ENCODE data around the gene EPB41L4A.

EPB41L4A gene

DNA sequence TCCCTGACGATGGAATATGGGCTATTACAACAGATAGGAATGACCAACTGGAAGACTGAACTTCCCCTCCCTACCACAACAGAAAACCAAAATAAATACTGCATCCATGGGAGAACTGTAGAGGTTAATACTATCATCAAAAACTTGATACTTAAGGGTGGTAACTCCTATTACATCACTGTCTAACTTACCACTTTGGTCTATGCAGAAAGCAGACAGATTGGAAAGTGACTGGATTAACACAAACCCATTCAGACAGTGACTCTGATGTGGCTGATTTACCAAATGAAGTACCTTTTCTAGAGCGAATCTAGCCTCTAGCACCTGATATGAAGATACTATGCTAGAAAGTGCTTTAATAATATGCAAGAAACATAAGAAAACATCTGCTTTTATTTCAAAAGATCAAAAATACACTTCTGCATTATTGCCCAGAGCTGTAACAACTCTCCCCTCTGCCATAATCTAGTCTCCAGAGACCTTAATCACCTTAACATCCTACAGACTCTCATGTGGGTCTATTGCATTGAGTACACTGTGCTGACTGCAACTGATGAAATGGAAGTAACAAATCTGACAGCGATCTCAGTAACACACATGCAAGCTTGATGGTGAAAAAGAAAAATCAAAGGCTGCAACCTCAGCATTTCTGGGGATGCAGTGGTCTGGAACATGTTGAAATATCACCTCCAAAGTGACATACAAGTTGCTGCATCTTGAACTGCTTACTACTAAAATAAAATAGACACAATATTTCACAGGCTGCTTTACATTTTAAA is 62.7 kb downstream of the EPB41L4A start:
- no peak for DNase-seq (ENCODE audit: low read depth in 2 of 2)

DNA sequence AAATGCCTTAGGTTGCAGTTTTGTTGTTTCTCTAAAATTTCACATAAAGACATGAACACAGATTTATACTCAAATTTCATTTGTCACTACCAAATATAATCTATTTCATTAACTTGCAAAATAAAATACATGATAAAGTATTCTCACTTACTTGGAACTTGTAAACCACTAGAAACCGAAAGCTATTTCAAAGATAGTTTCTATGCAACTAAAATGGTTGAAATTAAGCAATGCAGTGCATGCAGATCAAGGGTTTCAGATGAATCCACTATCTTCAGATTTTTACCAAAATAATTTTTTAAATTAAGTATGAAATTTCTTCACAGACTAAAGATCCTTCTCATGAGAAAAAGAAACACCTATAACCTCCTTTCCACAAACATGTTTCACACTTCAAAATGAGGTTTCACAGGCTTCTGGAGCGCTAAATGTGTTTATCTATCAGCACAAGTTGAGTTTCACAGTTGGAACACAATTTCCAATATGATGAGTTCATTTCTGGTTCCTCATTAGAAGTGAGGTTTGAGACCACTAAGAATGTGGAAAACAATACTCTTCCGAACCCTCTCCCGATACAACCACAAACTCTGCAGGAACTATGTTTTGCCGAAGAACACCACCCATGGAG is 63.9 kb downstream of the EPB41L4A start:
- no peak for DNase-seq (ENCODE audit: low read depth in 2 of 2)

DNA sequence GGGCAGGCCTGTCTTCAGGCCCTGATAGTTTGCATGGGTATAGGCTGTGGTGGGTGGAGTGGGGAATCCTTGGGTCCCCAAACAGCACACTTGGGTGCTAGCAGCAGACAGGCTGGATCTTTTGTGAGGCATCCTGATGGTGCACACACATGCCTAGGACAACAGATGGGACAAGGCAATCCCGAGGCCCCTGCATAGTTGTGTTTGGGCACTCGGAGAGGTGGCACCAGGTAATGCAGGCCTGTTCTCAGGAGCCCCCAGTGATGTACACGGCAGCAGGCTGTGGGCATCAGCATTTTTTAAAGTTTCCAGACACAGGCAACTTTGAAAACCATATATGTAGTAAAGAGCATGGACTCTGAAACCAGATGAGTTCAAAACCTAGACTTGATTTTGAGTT is 65.4 kb downstream of the EPB41L4A start:
- no peak for DNase-seq (ENCODE audit: low read depth in 2 of 2)

DNA sequence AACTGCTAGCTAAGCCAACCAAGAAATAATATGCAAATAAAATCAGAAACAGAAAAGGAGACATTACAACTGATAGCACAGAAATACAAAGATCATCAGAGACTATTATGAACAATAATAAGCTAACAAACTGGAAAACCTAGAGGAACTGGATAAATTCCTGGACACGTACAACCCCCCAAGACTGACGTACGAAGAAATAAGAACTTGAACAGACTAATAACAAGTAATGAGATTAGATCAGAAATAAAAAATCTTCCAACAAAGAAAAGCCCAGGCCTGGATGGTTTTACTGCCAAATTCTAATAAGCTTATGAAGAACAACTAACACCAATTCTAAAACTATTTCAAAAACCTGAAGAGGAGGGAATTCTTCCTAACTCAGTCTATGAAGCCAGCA is 67.9 kb downstream of the EPB41L4A start:
- no peak for DNase-seq (ENCODE audit: low read depth in 2 of 2)

DNA sequence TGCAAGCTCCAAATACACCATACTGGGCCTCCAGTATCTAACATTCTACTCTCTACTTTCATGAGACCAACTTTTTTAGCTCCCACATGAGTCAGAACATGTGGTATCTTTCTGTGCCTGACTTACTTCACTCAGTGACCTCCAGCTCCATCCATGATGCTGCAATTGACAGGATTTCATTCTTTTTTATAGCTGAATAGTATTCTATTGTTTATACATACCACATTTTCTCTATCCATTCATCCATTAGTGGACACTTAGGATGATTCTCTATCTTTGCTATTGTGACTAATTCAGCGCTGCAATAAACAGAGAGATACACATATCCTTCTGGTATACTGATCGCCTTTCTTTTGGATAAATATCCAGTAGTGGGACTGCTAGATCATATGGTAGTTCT is 68.5 kb downstream of the EPB41L4A start:
- DNase-seq (ENCODE audit: low read depth in 2 of 2), result no peak

DNA sequence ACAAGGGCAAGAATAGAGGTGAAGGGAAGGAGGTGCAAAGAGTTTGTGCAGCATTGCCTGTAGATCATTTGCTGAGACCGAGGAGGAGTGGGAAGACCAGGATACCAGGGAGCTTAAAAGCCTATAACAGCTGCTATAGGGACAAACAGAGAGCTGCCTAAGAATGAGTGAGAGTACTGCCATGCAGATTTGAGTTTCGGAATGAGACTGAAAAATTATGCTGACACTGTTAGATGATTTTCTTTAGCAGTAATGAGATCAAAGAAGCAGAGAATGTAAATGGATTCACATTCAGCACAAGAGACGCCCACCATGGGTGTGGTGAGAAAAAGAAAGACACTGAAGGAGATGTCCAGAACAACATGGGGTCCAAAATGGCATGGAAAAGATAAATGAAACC is 69.7 kb downstream of the EPB41L4A start:
- DNase-seq (ENCODE audit: low read depth in 2 of 2), result no peak

DNA sequence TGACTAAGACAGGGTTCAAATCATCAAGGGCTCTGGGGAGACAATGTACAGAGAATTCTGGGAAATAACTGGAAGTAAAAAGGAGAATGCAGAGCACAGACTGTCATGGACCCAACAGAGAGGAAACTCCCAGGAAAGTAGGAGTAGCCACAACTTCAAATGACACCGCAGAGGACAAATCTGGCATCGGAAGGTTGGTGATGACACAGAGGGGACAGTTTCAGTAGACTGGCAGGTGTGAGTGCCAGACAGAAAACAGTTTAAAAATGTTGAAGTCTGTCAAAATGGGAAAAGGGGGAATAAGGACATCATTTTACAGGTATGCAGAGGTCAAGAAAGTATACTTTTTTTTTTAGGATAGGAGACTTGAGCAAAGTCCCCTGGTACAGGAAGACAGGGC is 70.2 kb downstream of the EPB41L4A start:
- no peak for DNase-seq (ENCODE audit: low read depth in 2 of 2)

DNA sequence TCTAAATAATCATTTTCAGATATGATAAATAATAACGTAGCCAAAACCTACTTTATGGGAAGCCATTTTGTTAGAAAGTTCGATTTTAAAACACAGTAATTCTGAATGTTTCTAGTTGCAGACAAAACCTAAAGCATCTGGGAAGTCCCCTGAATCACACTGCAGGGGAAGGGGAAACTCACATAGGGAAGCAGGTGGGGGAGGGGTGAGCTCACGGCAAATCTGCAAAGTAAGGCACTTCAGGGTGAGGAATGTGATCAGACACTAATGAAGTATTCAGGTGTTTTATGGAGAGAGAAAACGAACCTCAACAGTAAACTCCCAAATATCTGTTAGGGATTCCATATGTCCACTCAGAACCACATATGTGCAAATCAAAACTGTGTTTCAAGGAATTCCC is 70.7 kb downstream of the EPB41L4A start:
- no peak for DNase-seq (ENCODE audit: low read depth in 2 of 2)

DNA sequence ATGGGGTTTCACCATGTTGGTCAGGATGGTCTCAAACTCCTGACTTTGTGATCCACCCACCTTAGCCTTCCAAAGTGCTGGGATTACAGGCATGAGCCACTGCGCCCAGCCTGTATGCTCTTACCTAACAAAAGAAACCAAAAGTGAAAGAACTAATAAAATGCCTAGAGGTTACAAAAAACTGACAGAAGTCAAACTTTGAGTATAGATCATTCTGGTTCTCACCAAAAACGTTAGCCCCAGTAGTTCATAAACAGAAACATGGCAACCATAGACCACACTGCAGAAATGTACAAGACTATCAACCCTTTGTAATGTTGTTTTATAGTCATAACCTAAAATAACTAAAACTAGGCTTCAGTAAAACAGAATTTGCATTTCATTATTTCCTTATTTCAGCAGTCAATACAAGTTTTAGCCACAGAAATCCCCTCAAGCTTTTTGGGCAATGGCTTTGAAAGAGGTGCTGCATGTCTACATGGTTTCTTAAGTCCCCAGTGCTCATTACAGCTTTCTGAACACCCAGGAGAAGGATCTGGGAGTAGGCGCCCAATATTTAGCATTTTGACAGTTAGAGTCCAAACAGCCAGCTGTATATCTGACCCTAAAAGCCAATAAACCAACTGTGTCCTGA is 72.5 kb downstream of the EPB41L4A start:
- no peak for DNase-seq (ENCODE audit: low read depth in 2 of 2)

DNA sequence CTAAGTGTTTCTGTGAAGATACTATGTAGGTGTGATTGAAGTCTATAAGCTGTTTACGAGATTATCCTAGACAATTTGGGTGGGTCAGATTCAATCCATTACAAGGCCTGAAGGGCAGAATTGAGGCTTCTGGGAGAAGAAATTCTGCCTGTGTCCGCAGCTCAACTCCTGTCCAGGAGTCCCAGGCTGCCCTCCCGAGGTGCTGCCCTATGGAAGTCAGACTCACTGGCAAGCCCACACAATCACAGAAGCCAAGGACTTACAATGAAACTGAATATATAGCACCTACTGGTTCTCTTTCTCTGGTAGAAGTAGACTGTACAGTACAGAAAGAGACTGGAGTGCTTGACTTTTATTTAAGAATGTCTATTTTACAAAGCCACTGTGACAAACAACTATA is 74.5 kb downstream of the EPB41L4A start:
- DNase-seq (ENCODE audit: low read depth in 2 of 2), result no peak

DNA sequence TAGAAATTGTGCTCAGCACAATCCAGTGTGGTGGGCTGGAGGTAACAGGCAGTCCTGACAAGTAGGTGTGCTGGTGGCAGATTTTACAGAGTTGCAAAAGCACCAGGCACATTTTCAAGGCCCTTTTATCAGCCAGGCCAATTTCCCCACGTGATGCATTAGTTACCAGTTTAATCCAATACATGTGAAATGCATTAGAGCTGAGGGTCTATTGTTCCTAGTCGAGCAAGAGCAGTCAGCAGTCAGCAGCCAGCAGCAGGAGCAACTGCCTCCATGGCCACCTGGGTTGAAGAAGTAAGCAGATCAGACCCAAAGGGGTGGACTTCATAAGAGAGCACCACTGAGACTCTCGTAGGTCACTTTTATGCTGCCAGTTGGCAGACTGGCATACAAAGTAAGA is 76.7 kb downstream of the EPB41L4A start:
- DNase-seq (ENCODE audit: low read depth in 2 of 2), result no peak

DNA sequence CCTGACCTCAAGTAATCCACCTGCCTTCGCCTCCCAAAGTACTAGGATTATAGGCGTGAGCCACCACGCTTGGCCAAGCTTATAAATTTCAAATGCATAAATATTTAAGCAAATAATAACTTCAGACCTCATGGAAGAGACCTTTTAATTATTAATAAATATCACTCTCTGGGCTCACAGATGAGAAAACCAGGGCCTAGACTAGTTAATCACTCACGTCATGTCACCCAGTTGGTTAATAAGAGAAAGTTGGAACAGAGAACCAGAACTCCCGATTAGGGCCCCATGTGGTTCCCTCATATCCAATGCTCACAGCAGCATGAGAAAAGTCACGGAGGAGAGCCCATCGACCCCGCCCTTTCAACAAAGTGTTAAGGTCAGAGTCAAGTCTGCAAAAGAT is 79.3 kb downstream of the EPB41L4A start:
- no peak for DNase-seq (ENCODE audit: low read depth in 2 of 2)

DNA sequence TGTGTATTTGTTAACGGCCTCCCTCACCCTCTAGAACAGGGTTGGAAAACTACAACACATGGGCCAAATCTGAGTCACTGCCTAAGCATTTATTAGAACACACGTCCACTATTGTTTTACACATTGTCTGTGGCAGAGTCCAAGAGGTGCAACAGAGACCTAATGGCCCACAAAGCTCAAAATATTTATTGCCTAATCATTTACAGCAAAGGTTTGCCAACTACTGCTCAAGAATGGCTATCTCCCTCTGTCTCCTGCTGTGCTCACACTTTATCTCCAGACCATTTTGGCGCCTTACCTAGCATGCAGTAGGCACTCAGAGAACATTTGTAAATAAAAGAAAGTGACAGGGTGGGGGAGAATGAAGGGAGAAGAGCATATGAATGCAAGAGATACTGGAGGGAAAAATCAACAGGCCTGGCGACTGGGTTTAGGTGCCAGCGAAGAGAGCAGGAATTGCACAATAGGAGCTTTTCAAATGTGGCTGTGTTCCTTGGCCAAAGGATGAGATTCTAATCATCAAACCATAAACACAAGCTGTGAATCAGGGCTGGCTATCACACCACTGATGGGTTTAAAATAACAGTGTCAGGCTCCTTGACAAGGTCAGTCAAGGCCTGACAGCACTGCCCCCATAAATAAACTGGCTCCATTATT is 80.3 kb downstream of the EPB41L4A start:
- no peak for DNase-seq (ENCODE audit: low read depth in 2 of 2)

DNA sequence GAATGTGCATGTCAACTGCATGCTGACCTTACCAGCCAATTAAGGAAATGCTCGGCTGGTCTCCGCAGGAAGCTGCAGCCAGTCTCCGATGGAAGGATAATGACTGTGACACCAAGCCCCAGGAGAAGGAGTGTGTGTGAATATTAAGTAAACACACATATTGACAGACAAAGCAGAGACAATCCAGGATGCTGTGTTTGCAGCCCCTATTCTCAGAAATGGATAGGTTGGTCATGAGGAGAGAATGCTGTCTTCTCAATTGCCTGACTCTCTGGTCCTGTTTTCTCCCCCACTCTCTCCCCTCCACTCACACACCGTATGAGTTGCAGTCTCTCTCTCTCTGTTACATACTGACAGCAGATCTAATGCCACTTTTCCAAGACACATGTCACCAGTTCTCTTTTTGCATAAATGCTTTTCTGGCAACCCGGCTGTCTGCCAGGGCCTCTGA is 85.7 kb downstream of the EPB41L4A start:
- no peak for DNase-seq (ENCODE audit: low read depth in 2 of 2)

DNA sequence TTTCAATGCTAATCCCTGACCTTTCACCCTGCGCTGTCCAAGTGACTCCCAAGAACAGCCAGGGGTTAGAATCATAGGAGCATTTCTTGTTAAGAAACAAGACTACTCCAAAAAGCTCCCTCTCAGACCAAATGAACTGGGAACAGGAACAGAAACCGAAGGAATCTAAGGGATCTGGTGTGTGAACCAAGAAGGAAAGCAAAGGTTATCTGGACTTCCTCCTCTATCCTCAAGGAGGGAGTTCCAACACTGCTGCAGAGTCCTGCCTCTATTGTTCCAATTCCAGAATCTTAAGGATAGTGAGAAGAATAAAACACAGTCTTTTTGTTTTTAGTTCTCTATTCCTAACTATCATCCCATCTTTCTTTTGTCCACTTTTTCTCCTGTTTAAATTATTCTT is 87.2 kb downstream of the EPB41L4A start:
- no peak for DNase-seq (ENCODE audit: low read depth in 2 of 2)

DNA sequence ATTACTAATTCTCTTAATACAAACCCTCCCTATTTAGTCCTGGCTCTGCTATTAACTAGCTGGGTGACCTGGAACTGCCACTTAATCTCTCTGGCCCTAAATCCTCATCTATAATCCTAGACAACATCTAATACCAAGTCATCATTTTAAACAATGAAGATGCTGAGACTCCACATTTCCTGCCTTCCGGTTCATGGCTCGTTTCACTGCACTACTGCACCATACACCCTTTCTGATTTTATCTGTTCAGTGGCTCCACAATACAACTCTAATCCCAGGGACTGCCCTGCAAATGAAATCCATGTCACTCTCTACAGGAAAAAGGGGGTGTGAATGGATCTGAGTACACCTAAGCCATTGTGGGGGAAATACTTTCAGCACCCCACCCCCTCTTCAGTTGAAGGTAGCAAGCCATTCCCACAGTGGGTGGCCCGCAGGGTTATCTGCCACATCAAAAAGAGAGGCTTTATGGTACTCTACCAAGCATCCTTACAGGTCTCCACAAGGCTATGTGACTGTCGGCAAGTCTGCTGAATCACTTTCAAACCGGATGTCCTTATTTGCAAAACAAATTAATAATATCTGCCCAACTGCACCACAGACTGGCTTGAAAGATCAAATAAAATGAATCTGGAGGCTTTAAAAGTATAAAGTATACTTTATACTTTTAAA is 89.5 kb downstream of the EPB41L4A start:
- no peak for DNase-seq (ENCODE audit: low read depth in 2 of 2)

DNA sequence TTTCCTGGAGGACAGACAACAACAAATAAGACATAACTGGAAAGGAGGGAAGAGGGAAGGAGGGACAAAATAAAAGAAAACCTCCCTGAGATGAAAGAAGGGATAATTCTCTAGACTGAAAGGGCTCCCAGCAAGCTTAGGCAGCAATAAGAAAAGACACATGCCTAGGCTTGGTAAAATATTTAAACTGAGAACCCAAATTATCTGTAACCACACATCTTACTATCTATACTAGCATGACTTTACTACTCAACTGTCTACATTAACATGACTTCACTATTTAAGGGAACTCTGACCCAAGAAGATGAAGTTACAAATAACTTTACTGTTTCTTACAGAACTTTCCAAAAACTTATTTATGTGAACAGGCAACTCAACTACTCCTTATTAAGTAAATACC is 95.9 kb downstream of the EPB41L4A start:
- no peak for DNase-seq (ENCODE audit: low read depth in 2 of 2)

DNA sequence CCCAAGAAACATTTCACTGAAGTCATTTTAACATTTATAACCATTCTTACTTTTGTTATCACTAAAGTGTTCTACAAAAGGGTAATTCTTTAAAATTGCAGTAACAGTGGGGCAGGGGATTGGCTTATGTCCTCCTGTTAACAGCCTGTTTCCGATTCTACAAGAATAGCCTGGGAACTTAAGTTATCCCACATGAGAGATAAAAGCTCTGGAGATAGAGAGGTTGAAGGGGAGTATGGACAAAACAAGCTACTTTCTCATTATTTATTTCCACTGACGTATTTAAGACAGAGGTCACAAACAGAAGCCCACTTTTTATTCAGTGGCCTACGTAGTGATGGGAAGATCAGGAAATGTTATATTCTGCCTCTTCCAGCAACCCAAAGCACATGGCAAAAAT is 98.7 kb downstream of the EPB41L4A start:
- no peak for DNase-seq (ENCODE audit: low read depth in 2 of 2)

DNA sequence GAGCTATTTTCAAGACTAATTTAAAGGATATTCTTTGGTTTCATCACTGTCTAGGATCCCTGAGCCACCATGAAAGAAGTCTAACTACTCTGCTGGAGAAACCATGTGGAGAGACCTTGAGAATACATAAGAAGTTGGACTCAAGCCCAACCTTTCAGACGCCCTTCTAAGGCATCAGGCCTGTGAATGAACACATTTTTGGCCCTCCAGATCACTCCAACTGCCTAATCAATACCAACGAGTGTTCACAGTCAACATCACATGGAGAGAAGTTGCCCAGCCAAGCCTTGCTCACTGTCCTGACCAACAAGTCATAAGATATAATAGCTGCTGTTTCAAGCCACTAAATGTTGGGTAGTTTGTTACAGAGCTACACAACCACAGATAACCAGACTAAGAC is 100.7 kb downstream of the EPB41L4A start:
- DNase-seq (ENCODE audit: low read depth in 2 of 2), result no peak

DNA sequence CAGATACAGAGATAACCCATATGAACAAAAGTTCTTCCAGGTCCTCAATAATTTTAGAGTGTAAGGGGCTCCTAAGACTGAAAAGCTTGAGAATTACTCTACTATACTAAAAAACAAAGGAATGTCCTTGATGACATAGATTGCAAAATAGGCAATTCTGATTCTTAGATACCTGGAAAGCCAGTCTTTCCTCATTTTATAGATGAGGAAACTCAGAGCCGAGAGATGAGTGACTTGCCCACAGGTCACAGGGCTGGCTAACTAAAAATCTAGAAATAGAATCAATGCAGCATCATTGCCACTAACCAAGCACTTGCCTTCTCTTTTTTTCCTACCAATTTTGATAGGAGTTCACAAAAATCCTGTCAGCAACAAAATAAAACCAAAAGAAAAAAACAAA is 101.2 kb downstream of the EPB41L4A start:
- no peak for DNase-seq (ENCODE audit: low read depth in 2 of 2)

DNA sequence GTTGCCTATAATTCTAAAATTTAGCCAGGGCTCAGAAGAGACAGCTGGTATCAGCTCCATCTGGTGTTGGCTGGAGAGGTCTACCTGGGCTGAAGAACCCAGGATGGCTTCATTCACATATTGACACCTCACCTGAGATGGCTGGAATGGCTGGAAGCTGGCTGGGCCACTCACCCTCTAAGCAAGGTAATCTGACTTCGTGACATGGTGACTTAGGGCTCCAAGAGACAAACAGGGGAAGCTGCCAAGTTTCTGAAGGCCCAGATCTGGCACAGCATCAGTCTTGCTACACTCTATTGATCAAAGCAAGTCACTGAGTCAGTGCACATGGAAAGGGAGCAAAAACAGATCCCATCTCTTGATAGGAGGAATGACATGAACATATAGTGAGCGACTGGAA is 102.3 kb downstream of the EPB41L4A start:
- DNase-seq (ENCODE audit: low read depth in 2 of 2), result no peak

DNA sequence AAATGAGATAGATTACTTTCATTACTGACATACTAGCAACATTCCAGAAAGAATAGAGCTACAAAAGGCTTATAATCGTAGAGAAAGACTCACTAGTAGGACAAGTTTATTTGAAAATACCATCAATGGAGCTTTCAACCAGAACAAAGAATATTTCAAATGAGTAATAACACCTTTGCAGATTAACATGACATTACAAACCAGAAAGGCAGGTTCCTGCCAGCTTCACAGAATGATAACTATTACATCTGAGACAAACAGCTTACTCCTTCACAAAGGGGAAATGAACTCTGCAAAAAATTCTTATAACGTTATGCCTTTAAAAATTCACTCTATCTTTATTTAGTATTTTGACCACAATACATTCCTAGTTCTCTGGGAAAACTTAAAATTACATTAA is 103.1 kb downstream of the EPB41L4A start:
- DNase-seq (ENCODE audit: low read depth in 2 of 2), result no peak
